A549 (cell line): ENCODE results near the gene PTPRN2. TPM values are rescaled to one million over a fixed set of nuclear protein-coding genes. Genes with fewer than 3 reads are reported as not detected.

Source experiments
- ATAC-seq, 2 experiments: fragments of 200-7000 bp in 1 of 2; fragments of >200 bp in 1 of 2; cut with Nextera tagmentation in 1 of 2; cut with Tn5 transposase in 1 of 2; 3 replicates each; pipeline versions ENCODE4 v1.8.0 to v1.9.1; 2018 to 2020; ENCODE audit warnings: mild to moderate bottlenecking in 1 of 2, moderate library complexity in 1 of 2
- CTCF ChIA-PET: fragments of 300-600 bp; sonication (Branson Sonifier 250); formaldehyde crosslinking; extraction: SDS; loops from one replicate; lab custom pipeline; 2021; ENCODE audit warnings: antibody characterized with exemption, inconsistent platforms; lab: Yijun Ruan, JAX
- POLR2A ChIA-PET: fragments of 350-600 bp; formaldehyde crosslinking; extraction: SDS; loops from one replicate; lab custom pipeline; 2021; ENCODE audit warnings: antibody characterized with exemption, inconsistent platforms; lab: Yijun Ruan, JAX
- DNase-seq, 2 experiments: peaks; one replicate each; pipeline versions ENCODE4 v3.0.0 to v3.0.0-alpha.2; 2011 to 2016; ENCODE audit warnings: low read depth in 1 of 2, low spot score in 1 of 2
- FAIRE-seq: peaks from 2 replicates; lab custom pipeline; 2011; peaks lifted over from hg19 to GRCh38; lab: Jason Lieb, UNC
- H3K27ac ChIP-seq, 2 experiments: fragments of >200 bp; sonication (Bioruptor Twin); formaldehyde crosslinking; 3 replicates each; pipeline ENCODE4 v1.5.1; 2016 to 2017
- H3K4me1 ChIP-seq: fragments of >200 bp; sonication (Bioruptor Twin); formaldehyde crosslinking; 3 replicates; pipeline ENCODE4 v1.6.1; 2016
- H3K4me2 ChIP-seq: fragments of >200 bp; sonication (Bioruptor Twin); formaldehyde crosslinking; 3 replicates; pipeline ENCODE4 v1.6.1; 2016
- H3K4me3 ChIP-seq: fragments of >200 bp; sonication (Bioruptor Twin); formaldehyde crosslinking; 3 replicates; pipeline ENCODE4 v1.5.1; 2016
- H3K9me3 ChIP-seq: fragments of >200 bp; sonication (Bioruptor Twin); formaldehyde crosslinking; 3 replicates; pipeline ENCODE4 v1.6.1; 2016
- BHLHE40 ChIP-seq: IDR thresholded peaks from 2 replicates; pipeline ENCODE4 v1.6.1; 2012; ENCODE audit warnings: low read depth, low read length, inconsistent platforms
- CEBPB ChIP-seq, 2 experiments: fragments of >200 bp in 1 of 2; sonication (Bioruptor Twin) in 1 of 2; formaldehyde crosslinking in 1 of 2; IDR thresholded peaks; 2 replicates each; pipeline ENCODE4 v1.6.1; 2012 to 2016
- E2F6 ChIP-seq: IDR thresholded peaks from 2 replicates; pipeline ENCODE4 v1.6.1; 2012; ENCODE audit warnings: low read depth, borderline replicate concordance
- EHF ChIP-seq: fragments of 250-450 bp; sonication (Bioruptor Pico); IDR thresholded peaks from 2 replicates; pipeline ENCODE4 v1.5.0; 2020; ENCODE audit warnings: mild to moderate bottlenecking
- EHMT2 ChIP-seq: fragments of 200-600 bp; sonication (generic); IDR thresholded peaks from 2 replicates; pipeline ENCODE4 v1.6.1; 2016; ENCODE audit warnings: antibody characterized with exemption, low read depth, mild to moderate bottlenecking, moderate library complexity
- ESRRA ChIP-seq: fragments of 150-350 bp; IDR thresholded peaks from 2 replicates; pipeline ENCODE4 v1.6.1; 2014; ENCODE audit warnings: mild to moderate bottlenecking, low read length, borderline replicate concordance
- FOSB ChIP-seq: fragments of 250-450 bp; sonication (Bioruptor Pico); IDR thresholded peaks from 2 replicates; pipeline ENCODE4 v1.5.0; 2020; ENCODE audit warnings: mild to moderate bottlenecking, moderate library complexity
- FOXS1 ChIP-seq: fragments of 250-450 bp; sonication (Bioruptor Pico); IDR thresholded peaks from 2 replicates; pipeline ENCODE4 v1.5.0; 2020; ENCODE audit warnings: mild to moderate bottlenecking, moderate library complexity
- GATA3 ChIP-seq: IDR thresholded peaks from 2 replicates; pipeline ENCODE4 v1.6.1; 2012; ENCODE audit warnings: borderline replicate concordance
- HEYL ChIP-seq: fragments of 250-450 bp; sonication (Bioruptor Pico); IDR thresholded peaks from 2 replicates; pipeline ENCODE4 v1.8.0; 2021; ENCODE audit warnings: mild to moderate bottlenecking, moderate library complexity
- HOXB5 ChIP-seq: fragments of 250-450 bp; sonication (Bioruptor Pico); IDR thresholded peaks from 2 replicates; pipeline ENCODE4 v1.5.0; 2020; ENCODE audit warnings: mild to moderate bottlenecking, moderate library complexity
- JUN ChIP-seq, 2 experiments: fragments of >200 bp; sonication (Bioruptor Twin); formaldehyde crosslinking; IDR thresholded peaks; 2 replicates in 1 of 2; 3 replicates in 1 of 2; pipeline ENCODE4 v1.6.1; 2016 to 2017
- KDM5A ChIP-seq: fragments of 200-600 bp; sonication (generic); IDR thresholded peaks from 2 replicates; pipeline ENCODE4 v1.6.1; 2016; ENCODE audit warnings: antibody characterized with exemption, mild to moderate bottlenecking
- MAFK ChIP-seq: fragments of 450-650 bp; IDR thresholded peaks from 2 replicates; pipeline ENCODE4 v1.6.1; 2014; ENCODE audit not compliant: partially characterized antibody
- NPAS2 ChIP-seq: fragments of 250-450 bp; sonication (Bioruptor Pico); IDR thresholded peaks from 2 replicates; pipeline ENCODE4 v1.8.0; 2022; ENCODE audit warnings: mild to moderate bottlenecking, moderate library complexity, borderline replicate concordance
- NR3C1 ChIP-seq: fragments of >200 bp; sonication (Bioruptor Twin); formaldehyde crosslinking; IDR thresholded peaks from 3 replicates; pipeline ENCODE4 v1.6.1; 2017
- RARB ChIP-seq: fragments of 250-450 bp; sonication (Bioruptor Pico); IDR thresholded peaks from 2 replicates; pipeline ENCODE4 v1.8.0; 2021; ENCODE audit warnings: mild to moderate bottlenecking, moderate library complexity
- SMC3 ChIP-seq: fragments of >200 bp; sonication (Bioruptor Twin); formaldehyde crosslinking; IDR thresholded peaks from 3 replicates; pipeline ENCODE4 v1.6.1; 2018; ENCODE audit warnings: inconsistent platforms
- SREBF2 ChIP-seq: fragments of 450-650 bp; IDR thresholded peaks from 2 replicates; pipeline ENCODE4 v1.6.1; 2014; ENCODE audit warnings: mild to moderate bottlenecking, moderate library complexity
- TP53 ChIP-seq: fragments of 250-450 bp; sonication (Bioruptor Pico); IDR thresholded peaks from 2 replicates; pipeline ENCODE4 v1.5.0; 2021; ENCODE audit warnings: mild to moderate bottlenecking, moderate library complexity
- ZNF302 ChIP-seq: fragments of 250-450 bp; sonication (Bioruptor Pico); IDR thresholded peaks from 2 replicates; pipeline ENCODE4 v1.9.0; 2021; ENCODE audit warnings: inconsistent platforms, mild to moderate bottlenecking, moderate library complexity
- WGBS: methylation state at CpG from one replicate; pipeline ENCODE4 v1.1.6; 2017; ENCODE audit errors: missing lambda C conversion rate; 5-methylcytosine and 5-hydroxymethylcytosine counted together
- polyA plus RNA-seq, 4 experiments: library from polyadenylated mRNA; depleted of rRNA in 3 of 4; stranded (reverse); fragments of >200 nt; fragmentation: RNase III in 1 of 4; extraction: RNeasy Plus Mini Kit Qiagen cat#74134 plus additional on column Dnase treatment in 1 of 4; gene quantifications; 2 replicates in 3 of 4; 3 replicates in 1 of 4; pipeline ENCODE4 v1.2.3, GENCODE V29; 2011 to 2017
- TF ChIP-seq, protein P1 (sequence below): fragments of >200 bp; sonication (Bioruptor Twin); formaldehyde crosslinking; IDR thresholded peaks from 3 replicates; pipeline ENCODE4 v1.6.1; 2016
- TF ChIP-seq, protein P2 (sequence below): fragments of 250-450 bp; sonication (Bioruptor Pico); IDR thresholded peaks from 2 replicates; pipeline ENCODE4 v1.5.0; 2021; ENCODE audit warnings: mild to moderate bottlenecking, moderate library complexity, borderline replicate concordance

PTPRN2 gene
- polyA plus RNA-seq, 2 of the 4 experiments (the other 2 are of a cell fraction) = 0.41 to 1.2 TPM

DNA sequence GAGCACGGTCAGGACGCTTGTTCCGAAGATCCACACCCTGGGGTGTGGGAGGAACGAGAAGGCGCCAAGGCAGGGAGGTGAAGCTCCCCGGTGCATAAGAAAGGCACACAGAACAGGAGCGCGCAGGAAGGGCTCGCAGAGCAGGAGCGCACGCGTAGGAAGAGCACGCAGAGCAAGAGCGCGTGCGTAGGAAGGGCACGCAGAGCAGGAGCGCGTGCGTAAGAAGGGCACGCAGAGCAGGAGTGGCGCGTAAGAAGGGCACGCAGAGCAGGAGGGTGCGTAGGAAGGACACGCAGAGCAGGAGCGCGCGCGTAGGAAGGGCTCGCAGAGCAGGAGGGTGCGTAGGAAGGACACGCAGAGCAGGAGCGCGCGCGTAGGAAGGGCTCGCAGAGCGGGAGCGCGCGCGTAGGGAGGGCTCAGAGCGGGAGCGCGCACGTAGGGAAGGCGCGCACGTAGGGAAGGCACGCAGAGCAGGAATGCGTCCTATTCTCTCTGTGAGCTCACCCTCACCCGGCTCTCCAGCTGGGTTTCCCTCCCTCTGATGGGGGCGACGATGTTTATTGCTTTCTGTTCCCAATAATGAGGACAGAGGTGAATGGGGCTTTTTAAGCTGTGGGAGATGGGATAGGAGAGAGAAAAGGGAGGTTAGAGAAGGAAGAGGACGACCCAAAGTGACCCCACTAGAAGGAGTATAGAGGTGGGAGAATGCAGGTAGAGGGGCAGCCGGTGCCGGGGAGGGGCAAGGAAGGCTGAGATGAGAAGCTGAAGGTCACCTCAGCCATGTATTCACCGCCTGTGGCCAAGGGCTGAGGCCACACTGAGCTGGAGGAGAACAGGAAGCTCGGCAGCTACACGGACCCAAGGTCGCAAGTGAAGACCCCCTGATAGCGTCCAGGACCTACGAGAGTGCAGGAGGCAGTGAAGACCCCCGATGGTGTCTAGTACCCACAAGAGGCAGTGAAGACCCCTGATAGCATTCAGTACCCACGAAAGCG, 423.2 kb downstream of the PTPRN2 start:
- ChIA-PET CTCF (interaction anchor here (0.9 kb wide), 1 partner anchor 10 kb away, joined by 3 read pairs; no protein-coding TSS in a partner anchor), POLR2A (no interaction called here)
- no peak for DNase-seq
- Histone ChIP-seq H3K27ac (no peak overlapping the region), H3K4me3 (no peak overlapping the region), H3K4me2 (no peak overlapping the region), H3K9me3 (no peaks in the 10 kb centered on the region), H3K4me1 (no peaks in the 10 kb centered on the region)
- no peak for FAIRE-seq
- no peak for TF ChIP-seq FOSB (CRISPR knock-in tag)
- ATAC-seq = no peak
- 72% methylated on average over 66 of the region's 67 CpGs for WGBS

DNA sequence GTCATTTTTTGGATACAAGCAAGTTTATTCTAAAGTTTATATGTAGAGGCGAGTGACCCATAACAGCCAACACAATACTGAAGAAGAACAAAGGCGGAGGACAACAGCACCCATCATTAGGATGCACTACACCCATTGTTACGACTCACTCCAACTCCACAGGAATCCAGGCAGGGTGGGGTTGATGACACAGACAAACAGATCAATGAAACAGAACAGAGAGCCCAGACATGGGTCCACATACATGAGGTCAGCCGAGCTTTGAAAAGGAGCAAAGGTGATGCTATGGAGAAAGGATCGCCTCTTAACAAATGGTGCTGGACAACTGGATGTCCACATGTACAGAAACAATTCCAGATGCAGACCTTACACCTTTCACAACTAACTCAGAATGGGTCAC, 426.4 kb downstream of the PTPRN2 start:
- no peaks in the 10 kb centered on the region for H3K4me1 ChIP-seq
- H3K4me3 ChIP-seq = no peak overlapping the region
- no peak for TF ChIP-seq EHF
- no peak for TF ChIP-seq SREBF2
- TF ChIP-seq GATA3 = no peak
- TF ChIP-seq E2F6 = no peak
- no peak for TF ChIP-seq ESRRA
- no peak for TF ChIP-seq SMC3
- no peak for TF ChIP-seq HEYL (CRISPR knock-in tag)
- TF ChIP-seq BHLHE40 = no peak
- no peak for TF ChIP-seq NR3C1
- no peak for TF ChIP-seq ZNF302 (CRISPR knock-in tag)
- no peak for TF ChIP-seq RARB (CRISPR knock-in tag)
- TF ChIP-seq, protein P1, sequence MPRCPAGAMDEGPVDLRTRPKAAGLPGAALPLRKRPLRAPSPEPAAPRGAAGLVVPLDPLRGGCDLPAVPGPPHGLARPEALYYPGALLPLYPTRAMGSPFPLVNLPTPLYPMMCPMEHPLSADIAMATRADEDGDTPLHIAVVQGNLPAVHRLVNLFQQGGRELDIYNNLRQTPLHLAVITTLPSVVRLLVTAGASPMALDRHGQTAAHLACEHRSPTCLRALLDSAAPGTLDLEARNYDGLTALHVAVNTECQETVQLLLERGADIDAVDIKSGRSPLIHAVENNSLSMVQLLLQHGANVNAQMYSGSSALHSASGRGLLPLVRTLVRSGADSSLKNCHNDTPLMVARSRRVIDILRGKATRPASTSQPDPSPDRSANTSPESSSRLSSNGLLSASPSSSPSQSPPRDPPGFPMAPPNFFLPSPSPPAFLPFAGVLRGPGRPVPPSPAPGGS = no peak
- no peak for TF ChIP-seq TP53 (CRISPR knock-in tag)
- TF ChIP-seq FOXS1 (CRISPR knock-in tag) = no peak
- TF ChIP-seq CEBPB (IDR thresholded peaks at IDR 0.05) = no peak
- no peak for TF ChIP-seq JUN (IDR thresholded peaks at IDR 0.05)
- TF ChIP-seq NPAS2 (CRISPR knock-in tag) = no peak
- TF ChIP-seq, all 56 proteins: peak for 0
- ChIA-PET POLR2A (no interaction called here), CTCF (interaction anchor here (0.9 kb wide), 1 partner anchor 194 kb away, joined by 4 read pairs; no protein-coding TSS in a partner anchor)
- no peaks in the 10 kb centered on the region for H3K9me3 ChIP-seq
- no peak for FAIRE-seq
- H3K4me2 ChIP-seq = no peak overlapping the region
- DNase-seq = no peak
- WGBS = 31% methylated on average over 5 of the region's 5 CpGs
- H3K27ac ChIP-seq = no peak overlapping the region
- no peak for ATAC-seq

GRCh38 chr7:158160199-158160598, 427.4 kb downstream of the PTPRN2 start:
- no peaks in the 10 kb centered on the region for H3K9me3 ChIP-seq
- ChIA-PET CTCF (no interaction called here), POLR2A (no interaction called here)
- FAIRE-seq (no peak), DNase-seq (no peak), ATAC-seq (no peak)
- 26% methylated on average over 5 of the region's 5 CpGs for WGBS
- no peak overlapping the region for H3K27ac ChIP-seq
- H3K4me3 ChIP-seq = no peak overlapping the region
- no peak overlapping the region for H3K4me2 ChIP-seq
- TF ChIP-seq JUN (IDR thresholded peaks at IDR 0.05) (no peak), SREBF2 (no peak), MAFK (no peak), KDM5A (no peak), HOXB5 (CRISPR knock-in tag) (no peak), EHF (no peak), EHMT2 (no peak)
- TF ChIP-seq, protein P2, sequence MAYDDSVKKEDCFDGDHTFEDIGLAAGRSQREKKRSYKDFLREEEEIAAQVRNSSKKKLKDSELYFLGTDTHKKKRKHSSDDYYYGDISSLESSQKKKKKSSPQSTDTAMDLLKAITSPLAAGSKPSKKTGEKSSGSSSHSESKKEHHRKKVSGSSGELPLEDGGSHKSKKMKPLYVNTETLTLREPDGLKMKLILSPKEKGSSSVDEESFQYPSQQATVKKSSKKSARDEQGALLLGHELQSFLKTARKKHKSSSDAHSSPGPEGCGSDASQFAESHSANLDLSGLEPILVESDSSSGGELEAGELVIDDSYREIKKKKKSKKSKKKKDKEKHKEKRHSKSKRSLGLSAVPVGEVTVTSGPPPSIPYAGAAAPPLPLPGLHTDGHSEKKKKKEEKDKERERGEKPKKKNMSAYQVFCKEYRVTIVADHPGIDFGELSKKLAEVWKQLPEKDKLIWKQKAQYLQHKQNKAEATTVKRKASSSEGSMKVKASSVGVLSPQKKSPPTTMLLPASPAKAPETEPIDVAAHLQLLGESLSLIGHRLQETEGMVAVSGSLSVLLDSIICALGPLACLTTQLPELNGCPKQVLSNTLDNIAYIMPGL (CRISPR knock-in tag) = no peak
- H3K4me1 ChIP-seq = no peaks in the 10 kb centered on the region
